Thoracic aorta (tissue), 2 donors: ENCODE measurements around the gene KNDC1. TPM values are rescaled to one million over a fixed set of nuclear protein-coding genes. Genes with fewer than 3 reads are reported as not detected.

Experiments used
- ATAC-seq: fragments of 150-250 bp; one replicate; pipeline ENCODE4 v1.8.0; 2017; ENCODE audit warnings: low read depth; ENCODE audit not compliant: insufficient number of reproducible peaks, low FRiP score
- DNase-seq: peaks from one replicate; pipeline ENCODE4 v3.0.0-alpha.2; 2020; ENCODE audit warnings: low spot score
- H3K27ac ChIP-seq, 2 donors: fragments of 200-600 bp; sonication (generic); 1 replicate in 1 of 2; 2 replicates in 1 of 2; pipeline ENCODE4 v1.5.1; 2016; ENCODE audit warnings: mild to moderate bottlenecking in 2 of 2, moderate library complexity in 2 of 2
- H3K27me3 ChIP-seq: fragments of 200-600 bp; sonication (generic); replicated peaks from 2 replicates; pipeline ENCODE4 v1.6.0; 2016; ENCODE audit warnings: mild to moderate bottlenecking; ENCODE audit not compliant: insufficient read depth
- H3K36me3 ChIP-seq: fragments of 200-600 bp; sonication (generic); one replicate; pipeline ENCODE4 v1.5.1; 2016
- H3K4me1 ChIP-seq, 2 donors: fragments of 200-600 bp; sonication (generic); 1 replicate in 1 of 2; 2 replicates in 1 of 2; pipeline versions ENCODE4 v1.5.1 to v1.6.0; 2016; ENCODE audit warnings: low read depth in 2 of 2, mild to moderate bottlenecking in 1 of 2; ENCODE audit not compliant: control insufficient read depth in 1 of 2
- H3K4me3 ChIP-seq: fragments of 200-600 bp; sonication (generic); 2 replicates; pipeline ENCODE4 v1.5.1; 2016; ENCODE audit warnings: mild to moderate bottlenecking
- H3K9me3 ChIP-seq: fragments of 200-600 bp; sonication (generic); 2 replicates; pipeline ENCODE4 v1.5.1; 2016
- CTCF ChIP-seq: fragments of 200-600 bp; sonication (generic); IDR thresholded peaks from one replicate; pipeline ENCODE4 v1.5.1; 2019; ENCODE audit warnings: antibody characterized with exemption
- total RNA-seq, 2 donors: library from RNA; depleted of rRNA; stranded (reverse); fragments of >200 nt; gene quantifications; one replicate each; pipeline versions ENCODE4 v1.1.0 to v1.2.3, GENCODE V29; 2016

The KNDC1 gene
- total RNA-seq, 2 donors from 2014 or later: 0.14 to 0.95 TPM

- Histone ChIP-seq H3K27ac (no peak overlapping the region), H3K4me3 (no peak overlapping the region), H3K4me1 (peaks cover 5 to 7% of the 10 kb centered on the region in 2 donors), H3K9me3 (no peaks in the 10 kb centered on the region), H3K27me3 (peaks cover 5% of the 10 kb centered on the region), H3K36me3 (no peaks in the 10 kb centered on the region)
- TF ChIP-seq CTCF: no peak
- ATAC-seq (no peak), DNase-seq (no peak)
These were observed 5.8 kb downstream of the KNDC1 start for GRCh38 chr10:133165556-133166503.

- Histone ChIP-seq H3K4me1 (peaks cover 0 to under 1% of the 10 kb centered on the region in 2 donors), H3K9me3 (no peaks in the 10 kb centered on the region), H3K27ac (no peak overlapping the region), H3K27me3 (no peaks in the 10 kb centered on the region), H3K36me3 (no peaks in the 10 kb centered on the region), H3K4me3 (no peak overlapping the region)
- DNase-seq: no peak
- no peak for ATAC-seq
- no peak for TF ChIP-seq CTCF
These were observed 6.4 kb downstream of the KNDC1 start for GRCh38 chr10:133166504-133166827.

GRCh38 chr10:133166828-133167692, 7.0 kb downstream of the KNDC1 start:
- H3K4me1 ChIP-seq: no peaks in the 10 kb centered on the region
- H3K9me3 ChIP-seq: no peaks in the 10 kb centered on the region
- no peaks in the 10 kb centered on the region for H3K27me3 ChIP-seq
- no peaks in the 10 kb centered on the region for H3K36me3 ChIP-seq
- no peak for TF ChIP-seq CTCF
- DNase-seq: no peak
- no peak for ATAC-seq
- H3K27ac ChIP-seq: no peak overlapping the region
- no peak overlapping the region for H3K4me3 ChIP-seq

GRCh38 chr10:133167693-133168616, 7.9 kb downstream of the KNDC1 start:
- Histone ChIP-seq H3K36me3 (no peaks in the 10 kb centered on the region), H3K4me1 (no peaks in the 10 kb centered on the region), H3K27ac (no peak overlapping the region), H3K4me3 (no peak overlapping the region), H3K9me3 (no peaks in the 10 kb centered on the region), H3K27me3 (no peaks in the 10 kb centered on the region)
- ATAC-seq (no peak), DNase-seq (no peak)
- no peak for TF ChIP-seq CTCF
